LHCN-M2 (cell line): ENCODE measurements around the gene CHRDL2. TPM values are rescaled to one million over a fixed set of nuclear protein-coding genes. Genes with fewer than 3 reads are reported as not detected.

Experiments used
- DNase-seq: peaks from one replicate; pipeline ENCODE4 v3.0.0-alpha.2; 2012; ENCODE audit warnings: low read depth
- total RNA-seq: library from RNA; depleted of rRNA; stranded (reverse); fragments of >200 nt; gene quantifications from 2 replicates; pipeline ENCODE4 v1.2.3, GENCODE V29; 2014

CHRDL2 gene
- total RNA-seq, 1 experiment from 2014 or later: not detected

DNA sequence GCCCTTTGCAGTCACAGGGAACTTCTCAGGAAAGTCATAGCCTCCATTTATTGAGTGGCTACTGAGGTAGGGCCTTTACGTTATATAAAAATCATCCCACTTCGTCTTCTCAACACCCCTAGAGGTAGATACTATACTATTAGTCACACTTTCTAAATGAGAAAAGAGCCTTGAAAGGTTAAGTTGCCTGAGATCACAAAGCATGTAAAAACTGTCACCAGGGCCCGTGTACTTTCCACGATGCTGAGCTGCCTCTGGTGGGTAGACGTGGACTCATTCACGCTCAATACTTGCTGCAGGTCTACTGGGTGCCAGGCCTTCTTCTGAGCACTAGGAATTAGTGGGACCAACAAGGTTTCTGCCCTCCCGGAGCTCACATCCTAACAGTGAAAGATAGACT, 16.3 kb downstream of the CHRDL2 start:
- no peak for DNase-seq

DNA sequence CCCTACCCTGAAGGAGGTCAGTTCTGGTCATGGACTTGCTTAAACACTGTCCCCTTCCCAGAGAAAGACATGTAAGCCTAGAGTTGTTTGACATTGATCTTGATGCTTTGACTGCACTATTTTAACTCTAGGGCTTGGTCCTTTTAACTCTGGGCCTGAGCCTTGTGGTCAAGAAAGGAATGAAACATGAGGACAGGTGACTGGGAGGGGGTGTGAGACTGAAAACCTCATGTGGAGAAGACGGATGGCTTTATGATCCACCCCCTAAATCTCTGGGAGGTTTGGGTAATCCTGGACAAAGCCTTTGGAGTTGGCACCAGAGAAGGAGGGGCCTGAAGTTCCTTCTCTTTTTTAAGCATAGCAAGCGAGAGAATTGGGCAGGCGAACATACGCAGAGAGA, 17.5 kb downstream of the CHRDL2 start:
- no peak for DNase-seq

DNA sequence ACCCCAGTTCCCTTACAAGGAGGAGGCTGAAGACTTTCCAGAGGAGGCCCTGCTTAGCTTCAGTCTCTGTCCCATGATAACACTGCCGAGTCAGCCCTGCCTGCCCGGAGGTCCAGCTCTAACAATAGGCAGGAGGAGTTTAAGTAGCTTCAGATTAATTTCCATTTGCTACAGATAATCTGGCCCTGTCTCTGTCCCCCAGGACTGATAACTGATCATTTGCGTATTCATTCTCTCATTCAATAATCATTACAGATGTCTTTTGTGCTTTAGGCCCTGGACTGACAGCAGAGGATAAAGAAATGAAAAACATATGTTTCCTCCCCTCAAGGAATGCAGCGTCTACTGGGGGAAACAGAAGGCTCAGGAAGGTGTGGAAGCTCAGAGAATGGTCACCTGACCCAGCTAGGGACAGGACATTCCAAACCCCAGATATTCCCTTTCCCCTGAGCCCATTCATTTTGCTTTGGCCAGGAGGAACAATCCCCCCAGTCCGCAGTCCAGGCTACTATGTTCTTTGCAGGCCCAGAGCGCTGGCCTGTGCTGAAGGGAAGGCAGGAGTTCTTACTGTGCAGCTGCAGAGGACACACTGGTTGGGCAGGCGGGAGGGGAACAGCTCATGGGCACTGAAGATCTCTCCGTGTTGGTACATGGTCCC, 20.8 kb downstream of the CHRDL2 start:
- no peak for DNase-seq

DNA sequence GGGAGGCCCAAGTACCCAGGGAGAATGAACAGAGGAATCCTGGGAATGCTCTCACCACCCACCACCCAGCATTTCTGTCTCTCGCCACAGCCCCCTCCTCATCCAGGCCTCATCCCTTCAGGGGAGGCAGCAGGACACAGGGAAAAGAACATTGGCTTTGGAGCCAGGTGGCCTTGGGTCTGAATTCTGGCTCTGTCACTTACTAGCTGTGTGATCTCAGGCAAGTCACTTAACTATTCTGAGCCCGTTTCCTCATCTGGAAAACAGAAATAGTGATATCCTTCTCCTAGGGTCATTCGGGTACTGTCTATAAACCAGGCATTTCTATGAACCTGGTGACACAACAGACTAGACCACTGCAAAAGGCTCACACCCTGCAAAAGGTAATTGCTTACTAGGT, 22.1 kb downstream of the CHRDL2 start:
- no peak for DNase-seq

DNA sequence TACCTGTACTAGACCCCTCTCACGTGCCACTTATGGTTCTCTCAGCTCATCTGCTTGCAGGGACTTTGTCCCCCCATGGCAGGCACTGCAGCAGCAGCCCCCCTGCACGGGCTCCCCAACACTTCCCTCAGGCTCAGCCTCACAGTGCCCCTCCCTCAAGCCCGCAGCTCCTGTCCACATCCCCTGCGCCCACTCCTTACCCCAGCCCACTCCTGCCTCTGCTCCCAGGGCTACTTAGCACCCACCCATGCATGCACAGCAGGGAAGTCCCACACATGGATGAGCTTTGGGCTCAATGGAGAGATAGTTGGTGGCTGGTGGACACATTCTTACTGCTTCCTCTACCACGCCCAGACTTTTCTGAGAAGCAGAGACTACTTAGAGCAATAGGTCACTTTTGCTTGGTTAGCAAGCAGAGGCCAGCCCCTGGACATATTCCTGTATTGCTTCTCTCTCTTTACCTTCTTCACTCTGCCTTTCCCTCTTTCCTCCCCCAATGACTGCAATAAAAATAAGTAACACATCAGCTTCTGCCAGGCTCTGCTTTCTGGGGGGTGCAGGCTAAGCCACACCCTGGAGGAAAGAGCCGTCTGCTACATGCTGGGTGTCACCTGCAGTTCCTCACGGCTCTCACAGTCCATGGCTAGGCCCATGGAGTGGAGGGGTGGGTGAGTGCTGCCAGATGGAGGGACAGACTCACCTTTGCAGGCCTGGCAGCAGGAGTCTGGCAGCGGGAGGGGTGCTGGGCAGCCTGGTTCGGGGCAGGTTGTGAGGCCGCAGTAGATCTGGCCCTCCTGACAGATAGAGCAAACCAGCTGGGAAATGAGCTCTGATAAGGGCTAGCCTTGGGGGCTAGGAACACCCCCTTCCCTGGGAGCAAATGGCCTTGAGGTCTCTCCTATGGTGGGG, 23.4 kb downstream of the CHRDL2 start:
- no peak for DNase-seq

DNA sequence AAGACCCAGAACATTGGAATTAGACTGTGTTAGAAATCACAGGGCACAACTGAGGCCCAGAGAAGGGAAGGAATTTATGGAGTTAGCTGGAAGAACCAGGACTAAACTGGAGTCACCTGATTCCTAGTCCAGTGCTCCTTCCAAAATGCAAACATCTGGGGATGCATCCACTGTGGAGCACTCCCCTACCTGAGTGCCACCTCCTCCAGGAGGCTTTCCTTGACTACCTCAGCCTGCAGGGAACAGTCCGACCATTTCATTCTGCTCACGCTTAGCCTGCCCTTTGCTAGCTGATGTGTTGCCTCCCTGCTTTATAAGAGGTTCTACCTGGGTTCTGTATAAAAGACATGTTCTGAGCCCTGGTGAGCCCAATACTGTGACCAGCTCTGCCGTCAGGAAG, 24.0 kb downstream of the CHRDL2 start:
- DNase-seq: no peak

DNA sequence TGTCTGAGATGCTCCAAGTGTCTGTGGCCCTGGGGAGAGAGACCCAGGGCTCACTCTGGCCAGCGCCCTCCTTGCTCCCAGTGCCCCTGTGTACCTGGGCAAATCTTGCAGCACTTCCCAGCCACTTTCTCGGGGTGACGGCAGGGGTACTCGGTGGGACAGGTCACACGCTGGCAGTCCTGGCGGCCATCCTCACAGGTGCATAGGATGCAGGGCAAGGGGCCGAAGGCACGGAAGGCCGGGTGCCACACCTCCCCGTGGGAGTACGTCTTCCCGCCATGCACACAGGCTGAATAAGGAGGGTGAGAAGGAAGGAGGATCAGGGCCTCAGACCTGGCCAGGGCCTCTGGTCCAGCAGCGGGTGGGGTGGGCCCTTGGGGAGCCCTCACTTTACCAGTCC, 28.0 kb downstream of the CHRDL2 start:
- DNase-seq: no peak

DNA sequence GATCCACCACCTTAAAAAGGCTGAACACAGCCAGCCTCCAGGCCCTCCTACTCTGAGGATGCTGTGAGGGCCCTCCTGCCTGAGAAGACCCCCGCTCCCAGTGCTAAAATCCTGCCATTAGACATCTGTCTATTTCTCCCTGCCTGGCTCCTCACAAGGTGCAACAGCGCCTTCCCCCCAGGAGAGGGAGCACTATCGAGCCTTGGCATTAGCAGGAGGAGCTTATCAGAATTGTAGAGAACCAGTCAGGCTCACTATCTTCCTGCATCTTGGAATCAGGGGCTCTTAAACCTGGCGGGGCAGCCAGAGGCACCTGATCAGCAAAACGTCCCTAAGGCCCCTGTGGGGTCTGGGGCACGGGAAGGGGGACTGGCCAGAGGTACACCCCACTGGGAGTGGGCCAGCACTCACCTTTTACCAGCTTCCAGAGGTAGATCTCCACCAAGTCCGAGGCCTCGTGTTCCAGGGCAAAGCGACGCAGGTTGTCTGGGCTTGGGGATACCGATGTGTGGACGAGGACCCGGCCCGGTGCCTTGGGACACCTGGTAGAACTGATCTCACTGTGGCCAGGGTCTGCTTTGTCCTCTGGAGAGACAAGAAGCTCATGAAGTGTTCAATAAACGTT, 28.7 kb downstream of the CHRDL2 start:
- peak; percentile 62 for DNase-seq

DNA sequence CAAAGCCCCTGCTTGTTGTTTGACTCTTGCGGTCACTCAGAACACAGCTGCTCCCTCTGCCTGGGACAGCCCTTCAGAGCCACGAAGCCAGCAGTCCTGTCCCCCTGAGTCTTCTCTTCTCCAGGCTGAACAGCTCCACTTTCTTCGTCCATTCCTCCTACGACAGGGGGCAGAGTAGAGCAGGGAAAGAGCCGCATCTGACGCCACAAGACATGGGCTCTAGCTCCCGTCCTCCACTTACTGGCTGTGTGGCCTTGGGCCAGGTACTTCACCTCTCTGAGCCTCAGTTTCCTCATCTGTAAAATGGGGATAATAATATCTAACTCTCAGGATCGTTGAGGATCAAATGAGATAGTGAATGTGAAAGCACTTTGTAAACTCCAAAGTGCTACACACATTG, 29.9 kb downstream of the CHRDL2 start:
- DNase-seq: no peak

DNA sequence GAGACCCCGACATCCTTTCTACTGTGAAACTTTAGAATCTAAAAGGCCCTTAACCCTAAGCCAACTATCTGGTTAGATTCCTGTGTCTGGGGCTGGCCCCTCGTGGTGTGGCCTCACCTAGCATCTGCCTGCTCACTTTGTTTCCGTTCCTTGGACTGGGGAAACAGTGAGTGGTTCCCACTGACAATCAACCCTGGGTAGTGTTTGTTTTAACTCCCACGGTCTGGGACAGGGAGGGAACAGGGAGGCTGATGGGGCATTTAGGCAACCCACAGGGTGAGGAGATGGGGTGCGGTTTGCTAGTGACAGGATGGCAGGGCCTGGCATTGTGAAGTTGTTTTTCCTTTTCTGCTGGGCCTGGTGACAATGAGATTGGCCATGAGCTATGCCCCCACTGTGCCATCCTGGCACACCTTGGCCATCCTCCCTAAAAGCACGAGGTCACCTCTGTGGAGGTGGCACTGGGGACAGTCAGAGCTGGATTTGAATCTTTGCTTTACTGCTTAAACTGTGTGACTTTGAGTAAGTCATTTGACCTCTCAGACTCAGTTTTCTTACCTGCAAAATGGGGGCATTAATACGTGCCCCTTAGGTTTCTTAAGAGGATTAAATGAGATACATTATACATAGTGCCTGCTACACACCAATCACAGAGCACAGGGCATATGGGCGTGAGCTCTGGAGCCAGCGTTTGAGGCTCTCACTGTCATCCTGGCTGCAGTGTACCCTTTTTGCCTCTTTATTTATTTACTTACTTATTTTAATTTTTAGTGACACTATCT, 31.4 kb downstream of the CHRDL2 start:
- DNase-seq: no peak

DNA sequence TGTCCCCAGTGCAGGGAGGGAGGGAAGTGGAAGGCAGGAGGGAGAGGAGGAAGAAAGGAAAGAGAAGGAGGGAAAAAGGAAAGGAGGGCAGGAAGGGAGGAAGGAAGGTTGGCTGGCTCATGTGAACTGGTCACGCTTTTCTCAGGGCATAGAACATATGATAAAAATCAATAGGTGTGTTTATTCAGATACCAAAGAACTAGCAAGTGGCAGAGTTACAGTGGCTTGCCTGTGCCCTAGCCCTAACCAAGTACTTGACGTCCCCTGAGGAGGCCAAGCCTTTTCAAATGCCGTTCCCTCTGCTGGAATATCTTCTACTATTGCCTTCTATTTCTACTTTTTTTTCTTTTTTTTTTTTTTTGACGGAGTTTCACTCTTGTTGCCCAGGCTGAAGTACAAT, 33.5 kb downstream of the CHRDL2 start:
- DNase-seq: no peak

DNA sequence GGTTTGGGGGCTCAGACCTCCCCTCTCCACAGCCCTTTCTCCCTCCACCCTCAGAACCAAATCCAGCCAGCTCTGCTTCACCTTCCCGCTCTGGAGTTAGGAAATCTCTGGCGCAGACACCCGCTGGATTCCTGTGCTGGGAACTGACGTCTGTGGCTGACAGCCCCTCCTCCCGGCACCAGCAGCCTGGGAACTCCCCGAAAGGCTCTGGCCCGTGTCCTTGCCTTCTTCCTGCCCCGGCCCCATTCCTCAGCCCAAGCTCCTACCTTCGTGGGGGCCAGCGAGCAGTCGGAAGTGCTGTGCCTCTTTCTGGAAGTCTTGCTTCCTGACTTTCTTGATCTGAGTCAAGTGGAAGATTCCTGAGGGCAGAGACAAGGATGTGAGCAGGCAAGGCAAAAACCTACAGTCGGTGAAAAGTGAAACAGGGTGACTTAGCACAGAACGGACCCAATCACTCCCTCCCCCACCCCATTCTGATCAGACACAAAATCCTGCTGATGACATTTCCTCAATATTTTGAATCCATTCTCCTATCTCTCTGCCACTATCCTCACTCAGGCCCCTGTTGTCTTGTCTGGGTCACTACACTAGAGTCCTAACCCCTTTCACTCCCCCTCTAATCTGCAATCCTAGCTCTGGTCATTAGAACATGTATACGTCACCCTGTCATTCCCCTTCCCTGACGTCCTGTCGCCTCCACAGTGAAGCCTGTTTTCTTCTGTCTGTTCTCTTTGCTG, 34.1 kb downstream of the CHRDL2 start:
- no peak for DNase-seq

DNA sequence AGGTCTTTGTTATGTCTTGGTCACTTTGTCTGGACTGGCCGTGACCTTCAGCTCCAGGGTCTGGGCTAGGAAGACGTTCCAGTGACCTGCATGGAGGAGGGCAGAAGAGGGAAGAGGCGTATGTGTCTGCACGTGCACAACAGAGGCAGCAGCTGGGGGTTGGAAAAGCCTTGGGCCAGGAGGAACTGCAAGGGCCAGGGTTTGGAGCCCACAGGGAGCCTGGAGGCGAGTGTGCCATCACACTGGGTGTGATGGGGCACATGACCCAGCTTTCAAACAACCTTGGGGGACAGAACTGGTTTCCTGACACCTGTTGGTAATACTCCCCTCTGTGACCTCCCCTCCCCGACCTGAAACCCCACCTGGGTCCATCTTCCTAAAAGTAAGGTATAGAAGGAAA, 34.7 kb downstream of the CHRDL2 start:
- no peak for DNase-seq

DNA sequence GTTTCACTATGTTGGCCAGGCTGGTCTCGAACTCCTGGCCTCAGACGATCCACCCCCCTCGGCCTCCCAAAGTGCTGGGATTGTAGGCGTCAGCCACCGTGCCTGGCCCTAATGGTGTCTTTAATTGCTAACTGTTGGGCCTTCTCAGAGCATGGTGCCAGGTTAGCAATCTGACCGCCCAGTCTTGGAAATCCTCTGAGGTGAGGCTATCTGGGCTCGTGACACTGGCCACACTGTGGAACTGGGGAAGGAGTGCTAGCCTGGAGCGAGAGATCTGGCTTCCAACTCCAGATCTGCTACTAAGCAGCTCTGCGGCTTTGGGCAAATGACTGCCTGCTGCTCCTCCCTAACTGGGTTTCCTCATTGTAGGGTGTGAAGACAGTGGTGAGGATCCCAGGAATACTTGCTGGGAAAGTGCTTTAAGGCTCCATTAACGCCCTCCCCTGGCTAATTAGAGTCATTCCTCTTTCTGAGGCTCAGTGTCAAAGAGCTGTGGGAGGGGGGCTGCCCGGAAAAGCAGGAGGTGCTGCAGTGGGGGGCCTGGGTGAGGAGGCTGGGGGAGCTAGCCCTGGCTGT, 35.4 kb downstream of the CHRDL2 start:
- no peak for DNase-seq

DNA sequence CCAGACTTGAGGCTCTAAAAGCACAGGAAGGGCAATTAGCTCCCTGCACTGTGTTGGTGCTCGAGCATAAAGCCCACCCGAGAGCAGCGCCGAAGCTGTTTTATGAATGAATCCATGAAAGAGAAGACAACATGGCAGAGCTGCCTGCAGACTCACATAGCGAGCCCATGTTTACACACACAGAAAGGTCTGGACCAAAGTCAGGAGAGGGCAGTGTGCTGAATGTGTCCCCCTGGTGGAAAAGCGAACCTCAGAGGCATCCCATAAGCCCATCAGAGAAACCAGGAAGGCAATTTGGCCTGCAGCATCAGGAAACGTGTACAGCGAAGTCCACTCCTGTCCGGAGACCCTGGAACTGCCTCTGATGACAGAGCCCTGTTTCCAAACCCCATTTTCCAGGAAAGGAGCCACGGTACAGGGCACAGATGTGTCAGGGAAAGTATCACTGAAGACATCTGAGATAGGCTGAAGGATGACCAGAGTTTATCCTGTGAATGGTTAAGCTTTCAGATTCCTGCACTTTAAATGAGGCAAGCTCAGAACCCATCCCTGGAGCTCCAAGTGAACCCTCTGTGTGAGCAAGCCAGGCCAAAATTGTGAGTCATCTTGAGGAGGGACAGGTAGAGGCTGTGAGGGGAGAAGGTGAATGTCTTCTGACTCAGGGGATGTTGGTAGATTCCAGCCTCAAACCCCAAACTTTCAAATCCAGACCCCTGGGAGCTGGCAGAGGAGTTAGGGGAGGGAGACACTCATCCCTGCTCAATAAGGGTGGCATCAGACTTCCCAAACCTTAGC, 36.9 kb downstream of the CHRDL2 start:
- DNase-seq: no peak

DNA sequence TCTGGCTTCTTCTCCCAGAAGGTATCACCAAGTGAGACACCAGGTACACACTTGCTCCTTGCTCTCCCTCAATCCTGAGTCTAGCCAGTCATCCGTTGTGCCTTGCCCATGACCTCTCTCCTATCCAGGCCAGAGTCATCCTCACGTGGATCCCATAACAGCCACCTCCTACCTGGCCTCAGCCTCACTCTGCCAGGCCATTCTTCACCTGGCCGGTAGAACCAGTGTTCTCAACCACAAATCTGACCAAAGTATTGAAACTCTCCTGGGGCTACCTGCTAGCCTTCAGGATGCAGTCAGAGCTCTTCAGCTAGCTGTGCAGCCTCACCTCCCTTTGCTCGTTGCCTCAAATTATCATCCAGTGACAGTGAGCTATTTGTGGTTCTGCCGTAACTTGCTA, 37.7 kb downstream of the CHRDL2 start:
- no peak for DNase-seq

DNA sequence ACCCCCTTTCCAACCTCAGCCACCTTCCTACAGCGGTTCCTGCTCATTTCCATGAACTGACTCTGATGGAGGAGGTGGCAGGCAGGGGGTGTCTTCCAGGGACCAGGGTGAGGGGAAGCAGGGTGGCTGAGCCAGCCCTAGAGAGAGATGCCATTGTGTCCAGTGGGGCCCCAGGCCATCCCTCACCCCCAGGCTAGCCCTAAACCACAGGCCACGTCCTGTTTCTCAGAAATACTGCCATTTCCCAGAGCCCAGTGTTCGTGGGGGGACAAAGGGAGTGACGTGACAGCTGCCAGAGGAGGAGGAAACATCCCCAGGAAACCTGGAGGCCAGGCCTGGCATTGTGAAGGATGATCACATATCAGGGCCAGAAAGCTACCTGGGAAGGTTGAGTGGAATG, 39.5 kb downstream of the CHRDL2 start:
- peak; percentile 37 for DNase-seq

DNA sequence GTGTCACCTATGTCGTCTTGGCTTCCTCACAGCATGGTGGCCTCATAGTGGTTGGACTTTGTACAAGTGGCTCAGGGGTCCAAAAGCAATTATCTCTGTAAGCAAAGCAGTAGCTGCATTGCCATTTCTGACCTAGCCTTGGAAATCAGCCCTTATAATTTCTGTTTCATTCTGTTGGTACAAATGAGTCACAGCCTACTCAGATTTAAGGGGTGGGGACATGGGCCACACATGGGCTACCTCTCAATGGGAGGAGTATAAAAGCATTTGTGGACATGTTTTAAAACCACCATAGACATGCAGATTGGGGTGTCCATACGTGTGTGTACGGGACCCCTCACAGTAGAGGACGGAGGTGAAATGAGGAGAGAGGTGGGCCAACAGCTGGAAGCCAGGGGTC, 41.6 kb downstream of the CHRDL2 start:
- DNase-seq: peak; percentile 78

DNA sequence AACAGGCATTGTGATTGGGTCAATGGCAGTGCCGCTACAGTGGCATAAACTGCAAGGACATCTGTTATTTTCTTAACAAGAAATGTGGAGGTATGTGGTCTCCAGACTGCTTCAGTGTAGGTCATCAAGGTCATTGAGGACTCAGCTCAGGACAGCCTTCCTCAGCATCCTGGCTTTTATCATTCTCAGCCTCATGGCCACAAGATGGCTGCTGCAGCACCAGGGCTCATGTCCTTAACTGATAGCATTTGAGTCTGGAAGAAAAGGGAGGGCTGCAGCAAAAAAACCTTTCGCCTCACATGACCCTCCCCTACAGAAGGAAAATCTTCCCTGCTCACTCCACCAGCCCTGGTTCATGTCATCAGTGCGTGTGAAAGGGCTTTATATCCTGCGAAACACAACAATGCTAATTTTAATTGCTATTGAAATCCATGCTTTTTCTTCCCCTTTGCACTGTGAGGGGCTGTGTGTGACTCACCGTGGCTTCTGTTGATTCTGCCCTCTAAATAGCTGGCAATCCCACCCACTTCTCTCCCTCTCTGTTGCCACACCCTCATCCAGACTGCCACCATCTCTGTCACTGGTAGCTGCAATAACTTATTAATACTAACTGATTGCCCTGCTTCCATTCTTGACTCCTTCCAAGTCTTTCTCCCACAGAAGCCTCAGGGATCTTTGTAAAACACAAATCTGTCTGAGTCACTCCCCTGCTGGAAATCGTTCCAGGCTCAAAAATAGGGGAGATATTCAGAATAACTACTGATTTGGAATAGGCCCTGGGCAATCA, 43.8 kb downstream of the CHRDL2 start:
- no peak for DNase-seq
